ENCODE data around the gene ARGLU1. TPM values are rescaled to one million over a fixed set of nuclear protein-coding genes. Genes with fewer than 3 reads are reported as not detected.

Gene ARGLU1
- polyA plus RNA-seq, 3 donors: 348 to 418 (median 370) TPM

- DNase-seq: no peak
These were observed 39.1 kb downstream of the ARGLU1 start for GRCh38 chr13:106528718-106529414.

DNA sequence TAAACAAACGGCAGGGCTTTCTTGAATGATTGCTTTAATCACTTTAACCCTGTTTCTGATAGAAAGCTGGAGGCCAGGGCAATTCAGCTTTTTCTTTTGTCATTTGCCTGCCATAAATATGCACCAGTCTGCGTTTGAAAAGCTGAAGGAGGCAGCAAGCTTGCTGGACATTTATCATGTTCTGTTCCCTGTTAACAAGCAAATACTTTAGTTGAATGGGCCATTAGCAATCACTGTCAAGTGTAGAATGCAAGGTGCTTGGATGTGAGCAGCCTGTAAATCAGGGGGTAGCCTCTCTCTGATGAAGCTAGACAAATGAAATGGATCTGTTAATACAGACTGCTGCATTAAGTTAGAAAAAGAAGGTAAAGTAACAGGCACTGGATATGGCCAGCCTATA, 40.1 kb downstream of the ARGLU1 start:
- no peak for DNase-seq

GRCh38 chr13:106527445-106527801, 40.5 kb downstream of the ARGLU1 start:
- no peak for DNase-seq

GRCh38 chr13:106526738-106527444, 41.0 kb downstream of the ARGLU1 start:
- DNase-seq: no peak

- no peak for DNase-seq
These were observed 42.1 kb downstream of the ARGLU1 start for GRCh38 chr13:106525865-106526264.

- no peak for DNase-seq
These were observed 43.8 kb downstream of the ARGLU1 start for GRCh38 chr13:106524108-106524507.

GRCh38 chr13:106523576-106523975, 44.4 kb downstream of the ARGLU1 start:
- no peak for DNase-seq

DNA sequence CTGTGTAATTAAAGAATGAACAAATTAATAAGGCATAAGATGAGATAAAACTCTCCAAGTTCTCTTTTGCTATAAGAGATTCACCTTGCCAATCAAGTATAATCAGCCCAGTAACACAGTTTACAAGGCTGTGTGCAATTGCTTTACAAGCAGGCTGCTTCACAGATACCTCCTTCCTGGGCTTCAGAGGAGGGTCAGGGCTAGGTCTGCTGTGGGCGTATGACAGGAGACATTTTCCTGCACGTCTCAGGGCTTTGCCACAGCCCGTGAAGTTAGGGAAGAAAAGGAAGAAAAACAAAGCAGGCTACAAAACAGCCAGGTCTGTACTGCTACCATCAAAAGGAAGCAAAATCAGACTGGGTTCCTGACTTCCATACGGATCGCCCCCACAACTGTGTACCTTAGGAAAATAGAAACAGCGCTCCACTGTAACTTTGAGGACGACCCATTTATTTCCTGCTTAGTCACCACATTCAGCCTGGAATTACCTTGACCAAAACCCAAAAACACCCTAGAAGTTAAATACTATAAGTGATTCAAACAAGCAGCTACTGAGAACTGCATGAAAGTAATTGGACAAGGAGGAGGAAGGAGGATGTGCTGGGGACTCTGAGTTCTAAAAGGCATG, 44.9 kb downstream of the ARGLU1 start:
- DNase-seq: no peak

DNA sequence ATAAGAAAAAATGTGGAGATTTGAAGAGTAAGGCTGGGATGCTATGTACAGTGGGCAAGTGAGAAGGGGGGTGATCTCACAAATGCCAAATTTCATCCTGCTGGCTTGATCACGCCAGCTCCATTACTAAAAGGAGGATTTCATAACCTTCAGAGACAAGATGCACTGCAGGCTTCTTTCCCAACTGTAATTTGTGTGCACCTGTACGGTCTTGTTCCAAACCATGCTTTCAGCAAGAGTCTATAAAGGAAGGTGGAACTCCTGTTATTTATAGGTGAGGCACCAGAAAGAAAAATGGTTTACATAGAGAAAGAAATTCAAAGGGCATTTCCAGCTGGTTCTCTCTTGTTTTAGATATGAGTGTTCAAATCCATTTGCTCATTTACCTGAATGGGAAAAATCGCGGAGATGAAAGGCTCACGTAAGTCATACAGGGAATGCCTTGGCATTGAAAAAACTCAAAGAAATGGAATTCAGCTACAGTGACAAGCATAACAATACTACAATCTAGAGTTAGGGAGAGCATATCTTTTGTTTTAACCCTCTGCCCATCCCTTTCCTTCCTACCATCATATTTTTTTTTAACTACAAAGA, 45.7 kb downstream of the ARGLU1 start:
- no peak for DNase-seq

GRCh38 chr13:106521095-106521799, 46.7 kb downstream of the ARGLU1 start:
- no peak for DNase-seq

GRCh38 chr13:106520251-106521054, 47.5 kb downstream of the ARGLU1 start:
- no peak for DNase-seq

DNA sequence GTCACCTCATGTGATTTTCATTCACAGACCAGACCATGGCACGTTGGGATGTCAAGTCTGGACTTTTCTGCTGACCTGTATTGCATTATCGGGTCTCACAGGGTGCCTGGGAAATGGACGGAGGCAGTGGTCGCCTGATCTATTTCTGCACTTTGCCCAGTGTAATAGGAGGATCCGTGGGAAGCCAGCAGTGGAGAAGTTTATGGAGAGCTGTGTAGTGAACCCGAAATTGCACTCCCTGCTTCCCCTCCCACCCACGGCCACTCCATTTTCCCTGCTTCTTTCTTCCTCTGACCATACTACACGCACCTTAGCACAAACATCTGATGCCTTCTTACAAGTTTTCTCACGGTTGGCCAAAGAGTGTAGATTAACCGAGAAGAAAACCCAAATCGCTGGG, 49.4 kb downstream of the ARGLU1 start:
- no peak for DNase-seq

DNA sequence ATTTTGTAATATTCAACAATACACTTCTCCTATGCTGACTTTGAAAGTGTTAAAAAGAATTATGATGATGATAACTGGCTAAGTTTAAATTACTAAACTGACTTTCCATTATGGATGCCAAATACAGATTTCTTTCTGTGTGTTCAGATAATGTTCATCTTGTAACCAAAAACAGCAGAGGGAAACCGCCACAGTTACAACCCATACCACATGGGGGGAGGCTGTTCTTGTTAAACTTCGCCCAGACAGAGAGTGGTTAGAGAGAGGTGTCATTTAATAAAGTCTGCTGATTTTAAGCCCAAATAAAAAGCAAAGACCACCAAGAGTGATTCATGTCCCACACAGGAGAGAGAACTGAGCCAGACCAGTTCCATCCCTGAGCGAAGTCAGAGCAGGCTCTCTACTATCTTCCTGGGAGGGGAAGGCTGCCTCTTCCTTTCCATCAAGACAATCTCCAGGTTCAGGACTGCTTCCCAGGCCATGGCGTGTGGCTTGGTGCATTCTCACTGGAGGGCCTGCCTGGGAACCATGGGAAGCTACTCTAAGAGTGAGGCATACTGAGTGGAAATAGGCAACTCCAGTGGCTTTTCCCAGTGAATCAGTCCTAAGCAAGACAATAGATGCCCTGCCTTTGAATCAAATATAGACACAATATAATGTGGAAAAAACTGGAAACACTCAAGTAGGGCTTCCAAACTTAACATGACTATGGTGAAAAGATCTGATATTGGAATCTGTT, 50.7 kb downstream of the ARGLU1 start:
- DNase-seq: no peak

DNA sequence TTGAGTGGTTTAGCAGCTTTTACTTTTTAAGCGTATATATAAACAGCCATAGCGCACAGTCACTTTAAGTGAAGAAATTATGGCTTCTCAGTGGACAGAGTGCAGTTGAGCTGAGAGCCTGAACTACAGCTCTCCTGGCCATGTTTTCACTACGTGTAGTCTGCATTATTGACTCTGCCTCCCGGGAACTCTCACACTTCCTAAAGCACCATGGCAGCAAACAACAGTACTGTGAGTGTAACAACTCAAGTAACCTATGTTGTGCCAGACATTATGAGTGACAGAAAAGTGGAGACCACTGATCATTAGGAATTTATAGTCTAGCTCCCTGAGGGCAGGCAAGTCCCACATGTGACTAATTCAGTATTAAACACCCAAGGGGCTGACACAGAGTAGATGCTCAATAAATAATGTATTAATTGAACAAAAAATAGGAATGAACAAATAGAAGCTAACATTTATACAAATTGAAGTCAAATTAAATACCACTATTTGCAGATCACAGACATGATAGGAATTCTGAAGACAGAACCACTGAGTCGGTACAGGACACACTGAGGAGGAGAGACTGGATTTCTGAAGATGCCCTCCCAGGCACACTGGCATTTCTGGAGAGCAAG, 52.2 kb downstream of the ARGLU1 start:
- DNase-seq: no peak

- DNase-seq: no peak
These were observed 52.9 kb downstream of the ARGLU1 start for GRCh38 chr13:106514928-106515634.

DNA sequence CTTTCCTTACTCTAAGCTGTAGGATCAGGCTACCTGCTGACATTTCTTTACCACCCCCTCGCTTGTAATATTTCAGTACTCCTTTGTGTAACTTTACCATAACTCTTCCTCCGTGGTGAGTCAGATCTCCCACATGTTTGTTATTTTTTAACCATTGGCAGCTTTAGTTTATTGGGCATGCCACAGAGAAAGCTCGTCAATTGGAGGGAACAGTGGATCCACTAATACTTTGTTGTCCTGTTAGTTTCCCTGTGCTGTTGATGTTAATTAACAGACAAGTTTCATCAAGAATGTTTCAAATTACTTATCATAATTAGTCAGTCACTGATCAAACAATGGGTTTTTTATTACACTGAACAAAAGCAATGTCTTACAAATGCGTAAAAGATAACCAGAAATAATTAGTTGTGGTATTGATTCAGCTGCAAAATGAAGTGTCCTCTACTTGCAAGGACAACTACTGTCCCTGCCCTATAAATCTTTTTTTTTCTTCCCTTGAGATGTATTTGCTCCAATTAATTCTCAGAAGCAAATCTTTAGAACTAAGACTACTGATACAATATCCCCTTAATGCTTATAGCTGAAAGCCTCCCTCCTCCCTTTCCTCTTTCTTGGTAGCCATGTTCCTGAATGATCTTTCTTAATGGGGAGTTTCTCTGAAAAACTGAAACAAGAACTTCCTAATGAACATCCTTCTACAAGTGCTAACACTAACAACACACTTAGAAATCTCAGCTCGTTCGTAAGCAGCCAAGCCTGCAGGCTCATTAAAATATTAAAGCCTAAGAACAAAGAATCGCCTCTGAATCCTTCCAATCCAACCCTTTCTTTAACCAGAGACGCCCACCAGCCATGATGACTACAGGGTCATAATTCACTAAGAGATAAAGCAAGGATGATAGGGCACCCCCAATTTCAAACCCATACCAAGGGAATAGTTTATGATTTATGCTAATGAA, 54.6 kb downstream of the ARGLU1 start:
- no peak for DNase-seq

DNA sequence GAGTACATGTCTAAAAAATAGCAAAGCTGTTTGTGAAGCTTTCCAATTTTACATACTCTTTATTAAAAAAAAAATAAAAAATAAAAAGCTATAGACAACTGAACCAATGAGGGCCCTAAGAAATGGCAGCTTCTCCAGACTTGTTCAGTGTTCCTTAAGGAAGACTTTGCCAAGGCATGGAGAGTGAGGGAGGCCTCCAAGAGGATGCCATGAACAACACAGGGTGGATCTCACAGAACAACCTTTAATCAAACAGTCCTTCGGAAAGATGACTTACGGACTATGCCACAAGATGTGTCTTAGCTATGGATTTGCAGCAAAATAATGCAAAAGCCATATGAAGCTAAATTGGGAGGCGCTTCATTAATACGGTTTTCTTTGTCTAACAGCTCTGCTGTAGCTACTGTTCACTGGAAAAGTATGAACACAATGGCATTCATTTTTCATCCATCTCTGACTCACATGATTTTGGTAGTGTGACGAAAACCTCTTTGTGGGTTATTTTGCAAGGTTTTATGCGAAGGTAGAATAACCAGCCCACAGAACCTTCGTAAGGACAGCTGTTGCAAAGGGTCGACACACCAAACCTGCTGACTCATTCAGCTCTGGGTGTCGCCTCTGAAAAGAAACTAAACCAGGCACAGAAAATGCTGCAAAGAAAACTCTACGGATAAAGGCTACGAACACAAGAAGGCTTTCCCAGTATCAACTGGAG, 60.2 kb downstream of the ARGLU1 start:
- no peak for DNase-seq

DNA sequence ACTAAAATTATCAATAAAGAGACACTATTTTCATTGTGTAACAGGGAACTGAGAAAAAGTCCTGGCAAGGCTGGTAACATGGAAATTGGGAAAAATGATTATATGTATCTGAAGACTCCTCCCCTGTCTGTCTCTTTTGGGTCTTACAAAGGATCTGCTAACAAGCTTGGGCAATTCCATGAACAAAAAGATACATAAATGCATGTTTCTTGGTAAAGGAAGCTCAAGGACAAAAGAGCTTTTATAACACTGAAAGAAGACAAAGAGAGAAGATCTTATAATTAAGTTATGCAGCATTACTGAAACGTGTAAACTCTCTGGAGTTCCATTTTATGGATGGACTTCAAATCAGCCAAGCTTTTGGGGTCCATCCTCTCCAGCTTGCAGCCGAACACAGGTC, 61.7 kb downstream of the ARGLU1 start:
- DNase-seq: no peak

Data from renal pelvis (tissue), 4 donors.